HEK293T (cell line): Measurements from ENCODE around the gene IFNAR1.

ENCODE experiments used
- ARNT ChIP-seq: fragments of 450-650 bp; IDR thresholded peaks from 2 replicates; pipeline ENCODE4 v1.6.1; 2017; ENCODE audit warnings: mild to moderate bottlenecking
- BHLHE40 ChIP-seq: fragments of 450-650 bp; IDR thresholded peaks from 2 replicates; pipeline ENCODE4 v1.6.1; 2016; ENCODE audit warnings: mild to moderate bottlenecking, moderate library complexity, borderline replicate concordance
- ELF4 ChIP-seq: fragments of 450-650 bp; IDR thresholded peaks from 2 replicates; pipeline ENCODE4 v1.6.1; 2017; ENCODE audit warnings: antibody characterized with exemption
- HDGF ChIP-seq: fragments of 450-650 bp; IDR thresholded peaks from 2 replicates; pipeline ENCODE4 v1.6.1; 2017; ENCODE audit warnings: antibody characterized with exemption, borderline replicate concordance
- LEF1 ChIP-seq: fragments of 450-650 bp; IDR thresholded peaks from 2 replicates; pipeline ENCODE4 v1.6.1; 2017; ENCODE audit warnings: mild to moderate bottlenecking, borderline replicate concordance
- TF ChIP-seq, protein P1 (sequence below): fragments of 450-650 bp; IDR thresholded peaks from 2 replicates; pipeline ENCODE4 v1.6.1; 2016

DNA sequence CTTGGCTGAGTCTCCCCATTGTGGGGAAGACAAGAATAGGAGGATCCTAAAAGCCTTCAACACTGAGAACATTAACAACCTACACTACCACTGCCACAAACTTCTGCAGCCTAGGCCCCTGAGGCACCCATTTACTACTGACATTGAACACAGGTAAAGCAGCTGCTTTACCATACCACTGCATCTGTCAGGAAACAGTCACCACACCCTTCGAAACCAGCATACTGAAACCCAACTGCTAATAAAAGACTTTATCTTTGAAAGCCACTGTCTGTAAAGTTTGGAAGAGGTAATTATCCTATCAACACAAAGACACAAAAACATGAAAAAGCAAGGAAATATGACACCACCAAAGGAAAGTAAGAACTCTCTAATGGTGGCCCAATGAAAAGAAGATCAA, 7.4 kb downstream of the IFNAR1 start:
- TF ChIP-seq, protein P1, sequence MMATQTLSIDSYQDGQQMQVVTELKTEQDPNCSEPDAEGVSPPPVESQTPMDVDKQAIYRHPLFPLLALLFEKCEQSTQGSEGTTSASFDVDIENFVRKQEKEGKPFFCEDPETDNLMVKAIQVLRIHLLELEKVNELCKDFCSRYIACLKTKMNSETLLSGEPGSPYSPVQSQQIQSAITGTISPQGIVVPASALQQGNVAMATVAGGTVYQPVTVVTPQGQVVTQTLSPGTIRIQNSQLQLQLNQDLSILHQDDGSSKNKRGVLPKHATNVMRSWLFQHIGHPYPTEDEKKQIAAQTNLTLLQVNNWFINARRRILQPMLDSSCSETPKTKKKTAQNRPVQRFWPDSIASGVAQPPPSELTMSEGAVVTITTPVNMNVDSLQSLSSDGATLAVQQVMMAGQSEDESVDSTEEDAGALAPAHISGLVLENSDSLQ, result no peak
- no peak for TF ChIP-seq HDGF
- no peak for TF ChIP-seq BHLHE40
- TF ChIP-seq ARNT, result no peak
- no peak for TF ChIP-seq LEF1
- TF ChIP-seq ELF4, result no peak
